HTERT RPE-1 (cell line): ENCODE measurements around the gene GALNT12.

Source experiments
- in situ Hi-C: fragments of 300-500 bp; cut with MboI; formaldehyde crosslinking; loops from 4 replicates; pipeline ENCODE4 v1.14.3; 2020; ENCODE audit warnings: low sequenced_read_pairs

Gene GALNT12

DNA sequence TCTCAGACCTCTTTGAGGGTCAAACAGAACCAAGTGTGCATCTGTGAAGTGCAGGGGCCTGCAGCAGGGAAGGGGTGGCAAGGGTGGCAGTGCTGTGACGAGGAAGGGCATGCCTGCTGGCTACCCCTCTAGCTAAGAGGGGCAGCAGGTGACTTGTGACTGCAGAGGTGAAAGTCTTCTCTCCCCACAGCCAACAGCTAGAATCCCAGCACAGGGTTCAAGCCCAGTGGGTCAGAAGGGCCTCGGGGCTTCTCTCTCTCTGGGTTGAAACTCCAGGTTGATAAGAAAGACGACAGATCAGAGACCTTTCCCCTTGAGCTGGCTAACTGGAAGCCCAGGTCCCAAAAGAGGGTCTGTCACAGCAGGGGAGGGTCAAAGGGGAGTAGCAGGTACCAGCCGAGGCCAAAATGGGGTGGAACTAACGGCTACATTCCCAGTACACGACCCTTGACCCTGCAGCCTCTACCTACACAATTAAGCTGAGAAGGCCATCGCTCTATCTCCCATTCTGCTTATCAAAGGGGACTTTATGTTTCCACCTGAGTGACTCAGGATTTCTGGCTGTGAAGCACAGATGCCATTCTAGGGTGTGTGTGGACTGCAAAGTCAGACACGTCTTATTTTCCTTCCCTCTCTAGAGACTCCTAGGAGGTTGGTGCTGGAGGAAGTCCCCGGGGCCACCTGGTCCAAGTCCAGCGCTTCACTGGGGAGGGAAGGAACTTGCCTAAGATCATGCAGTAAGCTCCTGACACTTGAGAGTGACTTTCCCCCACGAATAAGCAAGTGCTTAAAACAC is 25.7 kb upstream of the GALNT12 start:
- in situ Hi-C loops: no loop called here

DNA sequence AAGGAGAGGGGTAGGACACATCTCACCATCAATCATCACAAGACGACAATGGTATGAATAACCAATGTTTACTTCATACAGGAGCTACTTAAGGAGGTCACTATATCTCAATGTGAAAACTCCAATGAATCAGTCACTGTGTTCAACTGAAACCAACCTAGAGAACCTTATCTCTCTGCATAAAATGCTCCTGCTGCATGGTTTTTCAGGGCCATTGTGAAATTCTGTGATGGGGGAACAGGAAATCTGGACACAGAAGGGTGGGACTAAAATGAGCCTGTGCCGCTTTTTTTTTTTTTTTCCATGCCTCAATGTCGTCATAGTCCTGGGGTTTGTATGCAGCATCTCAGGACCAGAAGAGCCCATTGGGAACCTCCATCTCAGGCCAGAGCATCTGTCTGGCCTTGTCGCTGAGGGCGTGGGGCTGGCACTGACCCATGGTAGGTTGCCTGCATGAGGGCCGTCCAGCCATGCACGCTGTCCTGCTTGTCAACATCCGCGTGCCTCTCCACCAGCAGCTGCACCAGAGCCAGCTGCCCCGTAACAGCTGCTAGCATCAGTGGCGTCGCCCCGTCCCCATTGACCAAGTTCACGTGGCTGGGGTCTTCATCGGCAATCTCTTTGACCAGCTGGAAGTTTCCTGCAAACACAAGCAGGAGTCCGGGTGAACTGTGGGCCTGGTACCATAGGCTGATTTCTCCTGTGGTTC is 23.8 kb upstream of the GALNT12 start:
- in situ Hi-C loops: no loop called here

DNA sequence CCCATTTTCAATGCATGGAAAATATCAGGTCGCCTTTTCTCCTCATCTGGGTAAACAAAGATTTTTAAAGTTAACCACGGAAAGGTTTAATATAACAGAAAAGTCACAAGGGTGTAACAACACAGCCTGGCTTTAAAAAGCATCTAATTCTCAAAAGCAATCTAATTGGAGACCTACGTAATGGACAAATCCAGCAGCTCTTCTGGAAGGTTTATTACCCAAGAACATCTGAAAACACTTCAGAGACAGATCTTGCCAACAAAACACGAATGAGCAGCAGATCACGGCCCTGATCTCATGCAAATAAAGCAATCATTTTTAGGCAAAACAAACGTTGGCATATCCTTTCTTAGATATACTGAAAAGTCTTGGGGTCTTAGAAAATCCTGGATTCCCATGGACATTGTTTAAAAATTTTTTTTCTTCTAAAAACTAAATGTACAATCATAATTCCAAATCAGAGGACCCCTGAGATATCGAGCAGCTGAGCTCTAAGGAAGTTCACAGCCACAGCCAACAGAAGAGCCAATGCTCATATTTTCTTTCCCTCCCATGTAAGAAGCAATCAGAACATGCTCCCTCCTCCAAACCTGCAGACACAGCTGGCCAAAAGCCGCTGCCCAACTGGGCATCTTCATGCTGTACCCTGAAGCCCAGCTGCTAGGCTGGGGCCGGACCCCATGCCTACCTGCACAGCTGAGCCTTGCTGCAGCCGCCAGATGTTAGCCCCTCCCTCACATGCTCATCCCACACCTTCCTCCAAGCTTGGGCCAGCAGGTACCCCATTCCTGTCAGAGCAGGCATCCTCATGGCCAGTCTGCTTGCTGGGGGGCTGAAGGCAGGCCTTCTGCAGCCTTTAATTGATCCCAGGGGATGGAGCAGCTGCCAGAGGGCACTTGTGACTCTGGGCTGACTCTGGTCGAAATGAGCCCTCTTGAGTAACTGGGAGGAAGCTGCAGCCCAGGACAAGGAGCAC is 22.4 kb upstream of the GALNT12 start:
- in situ Hi-C loops: no loop called here

DNA sequence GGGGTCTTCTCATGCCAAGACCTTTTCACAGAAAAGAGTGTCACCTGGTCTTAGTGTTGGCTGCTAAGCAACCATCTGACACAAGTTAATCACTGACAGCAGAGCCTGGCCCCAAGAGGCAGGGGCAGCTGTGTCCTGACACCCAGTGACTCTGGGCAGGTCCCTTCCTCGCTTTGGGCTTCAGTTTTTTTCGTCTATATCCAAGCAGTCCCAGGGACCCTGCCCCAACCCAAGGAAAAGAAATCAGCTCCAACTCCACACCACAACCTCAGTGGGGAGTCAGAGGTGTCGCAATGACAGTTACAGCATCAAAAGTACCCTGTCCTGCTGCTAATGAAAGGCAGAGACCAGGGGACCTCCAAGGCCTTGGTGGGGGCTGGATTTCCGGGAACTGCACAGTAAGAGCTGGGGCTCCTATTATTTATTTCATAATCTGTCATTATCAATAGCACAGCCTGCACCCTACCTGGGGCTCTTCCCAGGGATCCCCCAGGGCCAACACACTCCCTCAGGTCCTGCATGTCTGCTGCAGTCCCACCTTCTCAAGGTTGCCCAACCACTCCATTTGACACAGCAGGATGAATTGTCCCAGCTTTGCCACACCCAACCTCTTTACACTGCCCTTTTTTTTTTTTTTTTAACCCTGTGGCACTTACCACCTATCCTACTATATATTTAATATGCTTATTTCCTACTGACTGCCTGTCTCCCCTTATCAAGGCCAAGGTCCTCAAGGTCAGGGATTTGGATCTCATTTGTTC is 20.5 kb upstream of the GALNT12 start:
- in situ Hi-C loops: no loop called here

DNA sequence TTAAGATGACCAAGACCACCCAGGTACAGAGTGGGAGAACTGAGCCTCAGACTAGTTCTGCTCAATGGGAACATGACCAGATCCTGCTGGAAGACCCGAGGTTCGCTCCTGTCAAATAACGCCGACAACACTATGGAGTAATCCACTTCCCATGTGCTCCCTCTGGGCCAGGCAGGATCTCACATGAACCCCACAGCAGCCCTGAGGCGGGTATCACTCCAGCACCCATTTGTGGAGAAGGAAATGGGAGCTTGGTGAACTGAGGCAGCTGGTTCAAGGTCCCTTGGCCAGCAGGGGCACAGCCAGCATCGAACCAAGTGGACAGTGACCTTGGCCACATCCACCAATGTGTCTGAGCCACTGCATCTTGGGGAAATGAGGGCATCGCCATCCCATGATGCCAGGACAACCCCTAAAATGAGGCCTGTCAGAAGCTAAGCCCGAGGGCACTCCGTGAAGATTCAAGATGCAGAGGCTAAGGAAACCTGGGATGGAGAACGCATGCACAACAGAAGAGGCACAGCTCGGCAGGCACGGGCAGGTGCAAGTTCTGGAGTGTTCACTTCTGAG is 19.6 kb upstream of the GALNT12 start:
- in situ Hi-C loops: no loop called here

DNA sequence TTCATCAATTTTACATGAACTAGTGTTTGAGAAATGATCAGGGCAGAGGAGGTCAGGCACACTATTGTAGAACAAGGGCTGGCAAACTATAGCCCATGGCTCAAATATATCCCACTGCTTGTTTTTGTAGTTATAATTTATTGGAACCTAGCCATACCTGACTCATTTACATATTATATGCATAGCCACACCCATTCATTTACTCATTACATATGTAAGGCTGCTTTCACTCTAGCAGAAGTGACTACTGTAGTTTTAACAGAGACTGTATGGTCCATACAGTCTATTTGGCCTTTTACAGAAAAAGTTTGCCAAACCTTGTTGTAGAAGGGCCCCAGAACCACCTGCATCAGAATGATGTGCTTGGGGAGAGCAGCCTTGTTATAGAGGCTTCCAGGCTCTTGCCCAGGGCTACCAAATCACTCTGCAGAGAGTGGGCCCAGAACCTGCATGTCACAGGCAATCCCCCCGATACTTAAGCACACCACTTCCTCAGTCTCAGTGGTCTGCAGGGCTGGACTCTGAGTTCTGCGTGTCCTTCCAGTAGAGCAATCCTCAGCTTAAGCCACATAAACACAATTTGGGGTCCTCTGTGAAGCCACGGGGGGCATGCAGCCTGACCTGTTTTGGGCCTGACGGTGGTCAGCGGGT is 17.9 kb upstream of the GALNT12 start:
- in situ Hi-C loops: no loop called here

DNA sequence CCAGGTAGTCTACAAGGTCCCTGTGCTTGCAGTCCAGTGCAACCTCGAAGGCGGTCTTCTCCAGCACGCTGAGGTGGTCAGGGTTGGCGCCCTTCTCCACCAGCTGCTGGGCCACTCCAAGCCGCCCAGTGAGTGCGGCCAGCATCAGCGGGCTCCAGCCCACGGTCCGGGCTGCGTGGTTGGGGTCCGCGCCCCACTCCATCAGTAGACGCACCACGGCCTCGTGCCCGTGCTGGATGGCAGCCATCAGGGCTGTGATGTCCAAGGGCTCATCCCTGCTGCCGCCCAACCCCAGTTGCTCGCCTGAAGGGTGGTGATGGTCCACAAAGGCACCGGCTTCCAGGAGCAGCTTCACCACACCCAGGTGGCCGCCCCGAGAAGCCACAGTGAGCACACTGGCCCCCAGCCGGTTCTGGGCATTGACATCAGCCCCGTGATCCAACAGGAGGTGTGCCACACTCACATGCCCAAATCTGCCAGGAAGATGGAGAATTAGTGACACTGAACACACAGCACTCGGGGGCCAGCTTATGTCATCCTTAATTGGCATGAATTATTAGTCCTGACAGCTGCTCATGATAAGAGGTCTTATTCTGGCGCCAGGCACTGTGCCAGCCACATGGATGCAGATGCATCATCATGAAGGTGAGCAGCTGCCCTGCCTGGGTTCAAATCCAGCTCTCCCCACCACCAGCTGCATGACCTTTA is 17.2 kb upstream of the GALNT12 start:
- in situ Hi-C loops: no loop called here

DNA sequence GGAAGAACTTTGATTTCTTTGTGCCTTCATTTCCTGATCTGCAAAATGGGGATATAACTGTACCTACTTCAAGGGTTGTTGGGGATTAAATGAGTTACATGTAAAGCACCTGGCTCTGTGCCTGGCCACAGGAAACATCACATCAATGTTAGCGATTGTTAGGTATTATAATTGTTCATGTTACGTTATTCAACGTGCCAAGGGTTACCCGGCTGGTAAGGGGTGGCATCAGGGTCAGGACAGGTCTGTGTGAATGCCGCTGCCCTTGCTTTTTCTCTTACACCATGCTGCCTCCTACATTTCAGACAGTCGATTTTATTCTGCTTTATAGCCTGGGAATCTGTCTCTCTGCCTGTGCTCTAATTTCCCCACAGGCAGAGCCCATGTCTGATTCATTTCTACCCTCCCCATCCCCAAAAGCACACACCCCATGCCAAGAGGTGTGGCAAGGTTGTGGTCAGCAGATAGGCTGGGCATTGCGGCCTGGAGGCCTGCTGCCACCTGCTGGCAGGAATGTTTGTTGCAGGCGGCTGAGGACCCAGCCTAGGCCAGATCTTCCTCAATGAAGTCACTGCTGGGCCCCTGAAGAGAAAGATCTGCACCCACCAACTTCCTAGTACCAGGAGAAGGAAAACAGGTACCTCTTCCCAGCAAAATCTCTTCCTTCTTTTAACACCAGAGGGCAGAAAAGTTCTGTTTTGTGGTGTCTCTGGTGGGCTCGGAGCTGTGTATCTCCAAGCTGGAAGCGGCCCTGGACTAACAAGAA is 16.4 kb upstream of the GALNT12 start:
- in situ Hi-C loops: no loop called here

DNA sequence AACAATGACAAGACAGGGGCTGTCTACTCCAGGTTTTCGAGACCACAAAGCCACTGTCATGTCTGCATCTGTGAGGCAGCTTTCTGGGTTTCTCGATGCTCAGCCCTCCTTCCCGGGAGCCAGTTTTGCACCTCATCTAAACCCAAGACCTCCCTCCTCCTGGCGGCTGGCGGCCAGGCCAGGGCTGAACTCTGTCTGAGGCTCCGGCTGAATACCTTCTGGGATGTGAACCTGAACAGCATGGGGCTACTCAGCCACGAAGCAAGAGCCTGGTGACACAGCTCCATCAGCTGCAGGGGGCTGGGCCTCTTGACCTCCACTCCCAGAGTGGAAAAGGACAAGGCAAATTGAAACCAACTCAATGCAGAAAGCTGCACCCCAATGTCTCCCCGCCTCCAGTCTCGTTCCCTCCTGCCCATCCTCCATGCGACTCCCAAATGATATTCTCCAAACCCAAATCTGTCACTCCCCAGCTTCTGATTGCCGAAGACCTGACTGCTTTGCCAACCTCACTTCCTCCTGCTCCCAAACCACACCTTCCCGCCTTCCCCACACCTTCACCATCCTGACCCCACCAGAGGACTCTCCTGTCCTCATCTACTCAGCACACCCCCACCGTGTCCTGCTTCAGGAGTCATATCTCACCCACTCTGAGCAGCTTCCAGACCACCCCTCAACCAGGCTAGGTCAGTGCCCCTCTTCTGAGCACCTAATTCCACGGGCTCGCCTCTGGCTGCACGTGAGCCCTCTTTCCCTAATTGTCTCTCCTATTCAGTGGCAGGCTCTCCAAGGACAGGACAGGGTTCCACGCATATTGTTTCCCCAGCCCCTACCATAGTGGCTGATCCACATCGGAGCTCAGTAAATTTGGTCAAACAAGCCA is 15.6 kb upstream of the GALNT12 start:
- in situ Hi-C loops: no loop called here

DNA sequence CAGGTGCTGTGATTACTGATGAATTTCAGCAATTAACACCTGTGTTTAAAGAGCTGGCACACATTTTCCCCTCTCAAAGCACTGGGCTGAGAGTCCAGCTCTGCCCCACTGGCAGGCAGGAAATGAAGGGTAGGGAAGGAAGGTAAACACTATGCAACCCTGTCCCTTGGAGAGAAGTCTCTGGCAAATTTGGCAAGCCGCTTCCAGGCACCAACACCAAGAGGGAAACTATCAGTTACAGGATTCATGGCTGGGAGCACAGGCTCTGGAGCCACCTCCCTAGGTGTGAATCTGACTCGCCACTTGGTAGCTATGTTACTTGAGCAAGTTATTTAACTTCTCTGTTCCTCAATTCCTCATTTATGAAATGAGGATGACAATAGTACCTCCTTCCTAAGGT is 14.4 kb upstream of the GALNT12 start:
- in situ Hi-C loops: no loop called here

DNA sequence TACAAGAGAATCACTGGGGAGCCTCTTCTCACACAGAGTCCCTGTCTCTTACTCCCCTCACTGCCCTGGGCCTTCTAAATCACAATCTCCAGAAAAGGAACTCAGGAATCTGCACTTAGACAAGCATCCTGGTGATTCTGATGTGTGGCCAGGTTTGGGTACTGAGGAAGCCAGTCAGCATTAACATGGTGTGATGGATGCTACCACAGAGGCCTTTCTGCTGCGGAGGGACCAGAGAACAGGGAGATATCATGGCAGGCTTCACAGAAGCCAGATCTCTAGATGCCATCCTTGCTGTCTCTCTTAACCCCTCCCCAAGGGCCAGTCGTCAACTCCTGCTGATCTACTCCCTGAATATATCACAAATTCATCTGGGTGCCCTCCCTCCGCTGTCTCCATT is 12.7 kb upstream of the GALNT12 start:
- in situ Hi-C loops: no loop called here

DNA sequence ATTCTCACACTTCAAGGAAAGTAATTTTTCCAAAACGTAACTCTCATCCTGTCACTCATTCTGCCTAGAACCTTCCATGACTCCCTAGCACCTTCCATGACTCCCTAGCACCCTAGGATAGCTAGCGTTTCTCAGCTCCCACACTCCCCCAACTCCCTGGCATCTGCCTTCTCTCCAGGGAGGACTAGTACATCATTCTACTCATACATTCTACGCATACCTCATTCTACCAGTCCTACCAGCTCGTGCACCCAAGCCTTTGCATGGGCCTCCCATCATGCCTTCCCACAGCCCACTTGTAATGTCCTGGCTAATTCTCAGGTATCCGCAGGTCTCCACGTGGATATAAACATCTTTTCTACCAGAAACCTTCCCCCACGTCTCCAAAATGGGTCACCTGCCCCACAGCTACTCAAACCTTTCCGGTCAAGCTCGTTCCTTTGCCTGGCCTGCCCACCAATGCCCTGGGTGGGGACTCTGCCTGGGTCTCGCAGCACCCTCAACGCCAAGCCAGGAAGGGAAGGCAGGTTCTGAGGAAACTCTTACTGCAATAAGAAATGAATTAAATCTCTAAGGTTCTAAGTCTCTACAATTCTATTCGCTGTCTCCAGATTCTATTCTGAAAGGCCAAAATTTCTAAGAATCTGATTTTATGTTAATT is 12.0 kb upstream of the GALNT12 start:
- in situ Hi-C loops: no loop called here

DNA sequence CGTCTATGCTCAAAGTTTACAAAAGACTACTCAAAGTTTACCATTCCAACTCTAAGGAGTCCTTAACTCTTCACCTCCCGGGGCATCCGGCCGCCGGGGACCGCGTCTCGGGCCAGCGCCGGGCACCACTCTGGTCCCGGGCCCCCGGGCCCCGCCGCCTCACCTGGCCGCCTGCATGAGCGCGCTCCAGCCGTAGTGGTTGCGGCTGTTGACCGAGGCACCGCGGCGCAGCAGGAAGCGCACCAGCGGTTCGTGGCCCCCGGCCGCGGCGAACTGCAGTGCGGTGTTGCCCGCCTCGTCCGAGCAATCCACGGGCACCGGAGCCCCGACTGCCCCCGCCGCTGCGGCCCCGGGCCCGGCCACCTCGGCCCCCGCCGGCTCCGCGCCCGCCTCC is 11.5 kb upstream of the GALNT12 start:
- in situ Hi-C loops: no loop called here

DNA sequence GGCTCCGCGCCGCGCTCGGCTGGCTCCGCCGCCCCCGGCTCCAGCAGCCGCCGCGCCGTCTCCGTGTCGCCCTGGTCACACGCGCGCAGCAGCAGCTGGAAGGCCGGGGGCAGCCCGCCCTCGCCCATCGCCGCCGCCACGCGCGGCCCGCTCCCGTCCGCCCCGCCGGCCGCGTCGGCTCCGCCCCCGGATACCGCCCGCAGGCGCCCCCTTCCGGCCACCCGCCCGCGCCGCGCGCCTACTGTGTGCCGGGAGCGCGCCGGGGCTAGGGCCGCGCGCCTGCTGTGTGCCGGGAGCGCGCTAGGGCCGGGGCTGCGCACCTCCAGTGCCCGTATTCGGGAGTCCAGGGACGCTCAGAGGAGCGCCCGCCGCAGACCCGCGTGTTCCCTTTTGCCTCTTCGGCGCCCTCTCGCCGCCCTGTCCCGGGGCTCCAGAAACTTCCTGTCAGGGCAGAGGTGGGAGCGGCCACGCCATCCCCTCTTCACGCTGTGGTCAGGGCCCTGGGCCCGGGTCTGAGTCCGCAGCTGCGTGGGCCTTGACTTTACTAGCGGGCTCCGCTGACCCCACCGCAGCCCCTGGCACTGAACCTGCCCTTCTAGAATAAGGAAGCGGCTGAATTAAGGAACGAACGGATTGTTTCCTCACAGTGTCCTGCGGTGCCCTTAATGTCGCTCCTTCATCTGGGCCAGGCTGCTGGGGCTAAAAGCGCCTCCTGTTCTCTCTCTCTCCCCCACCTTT is 10.9 kb upstream of the GALNT12 start, which contains the start of gene ANKS6:
Gene ANKS6 (minus strand): TSS at position 192 of the 738 bp plus-strand sequence. CDS start 64 bp downstream, at position 128.
- in situ Hi-C loops: no loop called here

DNA sequence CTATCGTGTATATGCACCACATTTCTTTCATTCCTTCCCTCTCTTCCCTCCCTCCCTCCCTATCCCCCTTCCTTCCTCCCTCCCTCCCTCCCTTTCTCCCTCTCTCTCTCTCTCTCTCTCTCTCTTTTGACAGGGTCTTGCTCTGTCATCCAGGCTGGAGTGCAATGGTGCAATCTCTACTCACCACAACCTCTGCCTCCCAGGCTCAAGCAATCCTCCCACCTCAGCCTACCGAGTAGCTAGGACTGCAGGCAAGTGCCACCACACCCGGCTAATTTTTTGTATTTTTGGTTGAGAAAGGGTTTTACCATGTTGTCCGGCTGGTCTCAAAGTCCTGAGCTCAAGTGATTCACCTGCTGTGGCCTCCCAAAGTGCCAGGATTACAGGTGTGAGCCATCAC is 10.0 kb upstream of the GALNT12 start:
- in situ Hi-C loops: no loop called here

DNA sequence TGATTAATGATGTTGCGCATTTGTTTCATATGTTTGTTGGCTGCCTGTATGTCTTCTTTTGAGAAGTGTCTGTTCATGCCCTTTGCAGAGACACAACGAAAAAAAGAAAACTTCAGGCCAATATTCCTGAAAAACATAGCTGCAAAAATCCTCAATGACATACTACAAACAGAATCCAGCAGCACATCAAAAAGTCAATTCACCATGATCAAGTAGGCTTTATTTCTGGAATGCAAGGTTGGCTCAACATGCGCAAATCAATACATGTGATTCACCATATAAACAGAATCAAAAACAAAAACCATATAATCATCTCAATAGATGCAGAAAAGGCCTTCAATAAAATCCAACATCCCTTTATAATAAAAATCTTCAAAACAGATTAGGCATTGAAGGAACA is 9.2 kb upstream of the GALNT12 start:
- in situ Hi-C loops: no loop called here
